Brain microvascular endothelial cell (primary cell): ENCODE results near the gene TESK2.
A peak's percentile ranks its signal among the peaks of the same experiment; 100 is the strongest.

Experiments
- DNase-seq: peaks from one replicate; pipeline ENCODE4 v3.0.0-alpha.2; 2020
- H3K27ac ChIP-seq: fragments of 250-450 bp; sonication (Bioruptor Pico); 2 replicates; pipeline ENCODE4 v1.5.1; 2020; ENCODE audit warnings: mild to moderate bottlenecking, moderate library complexity
- H3K27me3 ChIP-seq: fragments of 250-450 bp; sonication (Bioruptor Pico); replicated peaks from 2 replicates; pipeline ENCODE4 v1.5.1; 2020; ENCODE audit warnings: mild to moderate bottlenecking
- H3K36me3 ChIP-seq: fragments of 250-450 bp; sonication (Bioruptor Pico); replicated peaks from 2 replicates; pipeline ENCODE4 v1.5.1; 2020; ENCODE audit warnings: mild to moderate bottlenecking
- H3K4me3 ChIP-seq: 2 replicates; pipeline ENCODE4 v1.5.1; 2011; ENCODE audit warnings: low read depth, mild to moderate bottlenecking, control low read depth, low read length, moderate library complexity
- in situ Hi-C: cut with HindIII; loops from 2 replicates; pipeline ENCODE4 v1.10.0; 2017; ENCODE audit warnings: low sequenced_read_pairs, low pct_ligation_motif_present
- TF ChIP-seq, protein P1 (sequence below): IDR thresholded peaks from 2 replicates; pipeline ENCODE4 v1.5.1; 2011; ENCODE audit warnings: low read depth, mild to moderate bottlenecking, moderate library complexity, low read length, control low read depth, inconsistent platforms; ENCODE audit errors: missing control alignments

Gene TESK2

DNA sequence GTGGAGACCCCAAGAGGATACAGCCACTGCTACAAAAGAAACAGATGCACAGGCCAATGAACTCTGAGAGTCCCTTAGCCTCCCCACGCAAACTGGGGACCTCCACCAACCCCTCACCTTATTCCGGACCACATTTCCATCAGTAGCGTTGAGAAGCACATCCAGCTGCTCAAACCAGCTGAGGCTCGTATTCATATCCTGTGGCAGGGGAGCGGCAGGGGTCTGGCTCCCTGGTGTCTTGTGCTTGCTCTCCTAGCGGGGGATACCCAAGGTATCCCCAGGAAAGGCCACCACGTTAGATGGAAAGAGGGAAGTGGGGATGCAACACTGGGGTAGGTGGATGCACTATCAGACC lies 8.4 kb upstream of the TESK2 start:
- Histone ChIP-seq H3K36me3 (no peaks in the 10 kb centered on the region), H3K27me3 (no peaks in the 10 kb centered on the region), H3K4me3 (peak overlapping the region; percentile 88), H3K27ac (no peak overlapping the region)
- no peak for DNase-seq
- in situ Hi-C loops: no loop called here
- TF ChIP-seq, protein P1, sequence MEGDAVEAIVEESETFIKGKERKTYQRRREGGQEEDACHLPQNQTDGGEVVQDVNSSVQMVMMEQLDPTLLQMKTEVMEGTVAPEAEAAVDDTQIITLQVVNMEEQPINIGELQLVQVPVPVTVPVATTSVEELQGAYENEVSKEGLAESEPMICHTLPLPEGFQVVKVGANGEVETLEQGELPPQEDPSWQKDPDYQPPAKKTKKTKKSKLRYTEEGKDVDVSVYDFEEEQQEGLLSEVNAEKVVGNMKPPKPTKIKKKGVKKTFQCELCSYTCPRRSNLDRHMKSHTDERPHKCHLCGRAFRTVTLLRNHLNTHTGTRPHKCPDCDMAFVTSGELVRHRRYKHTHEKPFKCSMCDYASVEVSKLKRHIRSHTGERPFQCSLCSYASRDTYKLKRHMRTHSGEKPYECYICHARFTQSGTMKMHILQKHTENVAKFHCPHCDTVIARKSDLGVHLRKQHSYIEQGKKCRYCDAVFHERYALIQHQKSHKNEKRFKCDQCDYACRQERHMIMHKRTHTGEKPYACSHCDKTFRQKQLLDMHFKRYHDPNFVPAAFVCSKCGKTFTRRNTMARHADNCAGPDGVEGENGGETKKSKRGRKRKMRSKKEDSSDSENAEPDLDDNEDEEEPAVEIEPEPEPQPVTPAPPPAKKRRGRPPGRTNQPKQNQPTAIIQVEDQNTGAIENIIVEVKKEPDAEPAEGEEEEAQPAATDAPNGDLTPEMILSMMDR: no peak

GRCh38 chr1:45498279-45498678 lies 7.3 kb upstream of the TESK2 start:
- TF ChIP-seq, protein P1: no peak
- in situ Hi-C loops: no loop called here
- H3K27ac ChIP-seq: no peak overlapping the region
- H3K27me3 ChIP-seq: no peaks in the 10 kb centered on the region
- no peaks in the 10 kb centered on the region for H3K36me3 ChIP-seq
- H3K4me3 ChIP-seq: no peak overlapping the region
- no peak for DNase-seq

DNA sequence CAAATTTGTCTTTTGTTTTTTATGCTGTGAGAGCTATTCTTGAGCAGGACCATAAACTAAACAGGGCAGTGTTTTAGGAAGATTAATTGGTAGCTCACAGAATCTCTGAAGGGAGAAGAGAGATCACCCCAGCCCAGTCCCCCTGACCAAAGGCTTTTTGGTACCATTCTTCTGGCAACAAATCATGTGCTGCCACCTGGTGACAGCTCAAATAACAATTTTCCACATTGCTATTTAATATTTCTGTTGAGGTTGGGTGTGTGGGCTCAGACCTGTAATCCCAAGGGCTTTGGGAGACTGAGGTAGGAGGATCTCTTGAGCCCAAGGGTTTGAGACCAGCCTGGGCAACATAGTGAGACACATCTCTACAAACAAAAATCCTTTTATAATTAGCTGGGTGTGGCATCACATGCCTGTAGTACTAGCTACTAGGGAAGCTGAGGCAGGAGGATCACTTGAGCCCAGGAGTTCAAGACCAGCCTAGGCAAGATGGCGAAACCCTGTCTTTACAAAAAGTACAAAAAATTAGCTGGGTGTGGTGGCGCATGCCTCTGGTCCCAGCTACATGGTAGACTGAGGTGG lies 2.2 kb upstream of the TESK2 start:
- Histone ChIP-seq H3K27ac (no peak overlapping the region), H3K36me3 (no peaks in the 10 kb centered on the region), H3K4me3 (no peak overlapping the region), H3K27me3 (no peaks in the 10 kb centered on the region)
- peak; percentile 57 for DNase-seq
- in situ Hi-C loops: no loop called here
- TF ChIP-seq, protein P1: peak; percentile 59

DNA sequence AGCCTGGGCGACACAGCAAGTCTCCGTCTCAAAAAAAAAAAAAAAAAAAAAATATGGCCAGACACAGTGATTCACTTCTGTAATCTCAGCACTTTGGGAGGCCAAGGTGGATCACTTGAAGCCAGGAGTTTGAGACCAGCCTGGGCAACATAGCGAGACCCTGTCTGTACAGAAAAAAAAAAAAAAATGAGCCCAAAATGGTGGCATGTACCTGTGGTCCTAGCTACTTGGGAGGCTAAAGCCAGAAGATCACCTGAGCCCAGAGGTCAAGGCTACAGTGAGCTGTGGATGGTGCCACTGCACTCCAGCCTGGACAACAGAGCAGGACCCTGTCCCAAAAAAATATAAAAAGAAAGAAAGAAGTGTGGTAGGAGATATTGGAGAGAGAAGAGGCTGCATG lies 1.7 kb upstream of the TESK2 start:
- no peak for DNase-seq
- Histone ChIP-seq H3K27ac (no peak overlapping the region), H3K4me3 (no peak overlapping the region), H3K36me3 (no peaks in the 10 kb centered on the region), H3K27me3 (no peaks in the 10 kb centered on the region)
- TF ChIP-seq, protein P1: no peak
- in situ Hi-C loops: no loop called here

- Histone ChIP-seq H3K27ac (no peak overlapping the region), H3K36me3 (no peaks in the 10 kb centered on the region), H3K27me3 (no peaks in the 10 kb centered on the region), H3K4me3 (peak overlapping the region; percentile 47)
- no peak for DNase-seq
- TF ChIP-seq, protein P1: no peak
- in situ Hi-C loops: no loop called here
Measured at GRCh38 chr1:45491487-45492260, 711 bp upstream of the TESK2 start.
